IPS-18a (cell line): ENCODE results near the gene AQP10.
A peak's percentile ranks its signal among the peaks of the same experiment; 100 is the strongest.

Experiments
- H3K27ac ChIP-seq: one replicate; pipeline ENCODE4 v1.5.1; 2013; ENCODE audit warnings: low read length
- H3K27me3 ChIP-seq: one replicate; pipeline ENCODE4 v1.6.1; 2013; ENCODE audit warnings: mild to moderate bottlenecking, low read length; ENCODE audit not compliant: control insufficient read depth, insufficient read depth
- H3K36me3 ChIP-seq: one replicate; pipeline ENCODE4 v1.6.1; 2013; ENCODE audit warnings: low read depth, low read length; ENCODE audit not compliant: control insufficient read depth
- H3K4me1 ChIP-seq: one replicate; pipeline ENCODE4 v1.6.1; 2013; ENCODE audit warnings: low read depth, low read length; ENCODE audit not compliant: control insufficient read depth
- H3K4me3 ChIP-seq: one replicate; pipeline ENCODE4 v1.5.1; 2013; ENCODE audit warnings: low read length
- H3K9ac ChIP-seq: one replicate; pipeline ENCODE4 v1.6.1; 2013; ENCODE audit warnings: mild to moderate bottlenecking, low read length, moderate library complexity
- H3K9me3 ChIP-seq: one replicate; pipeline ENCODE4 v1.6.1; 2013; ENCODE audit warnings: low read depth, low read length; ENCODE audit not compliant: control insufficient read depth

The AQP10 gene

DNA sequence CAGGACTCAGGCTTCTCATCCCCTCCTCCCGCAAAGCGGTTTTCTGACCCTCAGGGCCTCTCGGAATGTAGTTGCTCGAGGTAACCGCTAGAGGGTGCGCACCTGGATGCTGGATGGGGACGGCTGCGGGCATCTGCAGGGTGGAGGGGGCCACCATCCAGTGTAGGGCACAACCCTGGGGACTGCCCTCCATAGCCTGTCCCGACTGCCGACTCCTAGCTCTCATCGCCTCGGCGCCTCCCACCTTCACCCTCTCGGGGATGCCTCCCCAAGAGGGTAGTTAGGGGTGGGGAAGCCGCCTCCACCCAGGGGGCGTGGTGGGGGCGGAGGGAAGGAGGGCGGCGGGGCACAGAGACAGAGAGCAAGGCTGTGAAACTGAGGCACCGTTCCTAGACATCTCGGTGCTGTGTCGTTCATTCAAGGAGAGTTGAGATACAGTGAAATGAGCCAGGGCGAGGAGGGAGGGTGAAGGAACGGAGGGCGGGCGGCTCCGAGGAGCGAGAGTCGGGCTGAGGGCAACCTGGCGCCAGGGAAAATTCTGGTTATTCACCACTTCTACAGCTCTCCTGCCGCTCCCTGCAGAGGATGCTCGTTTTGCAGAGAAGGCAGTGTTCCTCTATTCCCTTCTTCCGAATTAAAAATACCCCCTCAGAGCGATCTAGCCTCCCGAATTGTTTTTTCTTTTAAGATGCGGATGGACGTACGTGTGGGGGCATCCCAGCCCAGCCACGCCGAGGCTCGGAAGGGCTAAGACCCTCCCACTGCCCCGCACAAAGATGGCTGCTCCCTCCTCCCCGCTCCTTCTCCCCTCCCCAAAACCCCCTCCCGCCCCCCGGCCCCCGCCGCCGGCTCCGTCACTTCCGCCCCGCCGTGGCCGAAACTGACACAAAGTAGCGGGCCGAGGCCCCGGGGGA lies 4.0 kb downstream of the AQP10 start, which contains the start of gene ATP8B2:
TSS of gene ATP8B2 (plus strand) at position 857 of the 914 bp plus-strand sequence. CDS start 2,617 bp downstream, outside the sequence.
- Histone ChIP-seq H3K27me3 (no peaks in the 10 kb centered on the region), H3K9ac (peak within 1 kb of the TSS; percentile 44), H3K9me3 (no peaks in the 10 kb centered on the region), H3K4me1 (peaks cover 25% of the 10 kb centered on the region), H3K27ac (no peak within 1 kb of the TSS), H3K4me3 (peak within 1 kb of the TSS; percentile 87), H3K36me3 (no peaks in the 10 kb centered on the region)

DNA sequence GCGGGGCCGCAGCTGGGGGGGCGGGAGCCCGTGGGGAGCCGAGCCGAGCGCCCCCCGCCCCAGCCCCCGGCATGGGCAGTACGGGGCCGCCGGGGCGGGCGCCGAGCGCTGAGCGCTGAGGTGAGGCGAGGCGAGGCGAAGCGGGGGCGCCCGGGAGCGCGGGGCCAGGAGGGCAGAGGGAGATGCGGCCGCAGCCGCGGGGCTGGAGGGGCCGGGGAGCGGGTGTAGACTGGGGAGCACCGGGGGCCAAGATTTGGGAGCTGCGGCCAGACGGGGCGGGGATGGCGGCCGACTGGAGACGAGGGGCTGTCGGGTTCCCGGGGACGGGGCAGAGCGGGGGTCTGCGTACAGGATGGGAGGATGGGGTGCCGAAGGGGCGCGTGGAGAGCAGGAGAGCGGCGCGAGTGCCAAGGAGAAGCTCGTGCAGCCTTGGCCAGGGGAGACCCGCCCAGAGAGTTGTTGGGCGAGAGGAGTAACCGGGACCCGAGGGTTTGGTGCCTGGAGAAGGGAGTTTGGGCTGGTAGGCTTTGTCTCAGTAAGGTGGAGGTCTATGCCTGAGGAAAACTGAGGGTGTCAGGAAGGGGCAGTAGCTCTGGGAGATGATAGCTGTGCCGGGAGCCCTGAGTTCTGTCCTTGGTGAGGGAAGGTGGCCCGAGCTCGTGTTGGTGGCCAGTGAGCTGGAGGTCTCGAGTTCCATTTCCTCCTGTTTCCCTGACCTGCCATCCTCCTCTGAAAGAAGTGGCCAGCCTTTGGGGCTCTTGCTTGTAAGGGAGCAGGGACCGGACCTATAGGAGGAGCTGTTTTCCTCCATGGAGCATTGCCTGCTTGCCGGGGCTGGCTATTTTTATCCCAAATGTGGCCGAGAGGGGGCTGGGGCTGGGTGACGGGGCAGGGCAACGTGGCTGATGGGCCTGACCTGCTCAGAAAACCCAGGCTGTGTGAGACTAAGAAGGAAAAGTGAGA lies 5.0 kb downstream of the AQP10 start:
- no peak overlapping the region for H3K27ac ChIP-seq
- no peaks in the 10 kb centered on the region for H3K9me3 ChIP-seq
- H3K4me1 ChIP-seq, result peaks cover 26% of the 10 kb centered on the region
- peak overlapping the region; percentile 41 for H3K9ac ChIP-seq
- H3K27me3 ChIP-seq, result no peaks in the 10 kb centered on the region
- H3K36me3 ChIP-seq, result peaks cover 4% of the 10 kb centered on the region
- H3K4me3 ChIP-seq, result peak overlapping the region; percentile 87

DNA sequence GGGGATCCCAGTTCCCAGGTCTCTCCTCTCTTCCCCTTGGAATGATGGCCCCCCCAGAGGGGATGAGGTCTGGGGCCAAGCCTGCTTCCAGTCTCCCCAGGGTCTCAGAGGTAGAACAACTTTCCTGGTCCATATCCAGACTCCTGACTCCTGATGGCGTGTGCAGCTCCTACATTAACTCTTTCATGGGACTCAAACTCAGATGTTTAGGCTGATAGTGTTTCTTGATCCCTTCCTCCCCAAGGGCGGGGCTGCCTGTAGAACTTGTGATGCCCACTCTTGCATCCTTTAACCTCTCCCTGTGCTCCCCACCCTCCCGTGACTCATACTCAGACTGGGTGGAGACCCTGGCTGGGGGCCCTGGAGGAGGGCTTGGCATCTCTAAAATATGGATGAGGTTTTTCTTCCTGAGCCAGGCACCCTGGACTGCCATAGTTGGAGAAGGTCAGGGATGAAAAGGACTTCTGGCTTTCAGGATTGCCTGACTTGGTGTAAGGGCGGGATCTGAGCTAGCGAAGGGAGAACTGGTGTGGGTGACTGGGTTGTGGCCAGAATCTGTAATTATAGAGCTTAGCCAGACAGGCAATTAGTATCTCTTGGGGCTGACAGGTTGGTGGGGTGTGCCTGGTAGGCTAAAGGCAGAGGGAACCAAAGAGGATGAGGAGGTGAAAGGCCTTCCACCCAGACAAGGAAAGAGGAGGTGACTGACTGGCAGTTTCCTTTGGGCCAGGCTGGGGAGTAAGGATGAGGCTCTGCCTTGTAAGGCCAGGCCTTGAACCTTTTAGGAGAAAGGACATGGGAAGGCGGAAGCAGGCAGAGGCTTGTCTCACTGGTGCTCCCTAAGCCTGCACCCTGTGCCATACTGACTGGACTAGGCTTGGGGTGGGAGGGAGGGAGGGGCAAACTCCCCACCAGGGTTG lies 5.9 kb downstream of the AQP10 start:
- Histone ChIP-seq H3K4me1 (peaks cover 26% of the 10 kb centered on the region), H3K27me3 (no peaks in the 10 kb centered on the region), H3K4me3 (peak overlapping the region; percentile 87), H3K36me3 (peaks cover 13% of the 10 kb centered on the region), H3K9ac (peak overlapping the region; percentile 41), H3K27ac (no peak overlapping the region), H3K9me3 (no peaks in the 10 kb centered on the region)

DNA sequence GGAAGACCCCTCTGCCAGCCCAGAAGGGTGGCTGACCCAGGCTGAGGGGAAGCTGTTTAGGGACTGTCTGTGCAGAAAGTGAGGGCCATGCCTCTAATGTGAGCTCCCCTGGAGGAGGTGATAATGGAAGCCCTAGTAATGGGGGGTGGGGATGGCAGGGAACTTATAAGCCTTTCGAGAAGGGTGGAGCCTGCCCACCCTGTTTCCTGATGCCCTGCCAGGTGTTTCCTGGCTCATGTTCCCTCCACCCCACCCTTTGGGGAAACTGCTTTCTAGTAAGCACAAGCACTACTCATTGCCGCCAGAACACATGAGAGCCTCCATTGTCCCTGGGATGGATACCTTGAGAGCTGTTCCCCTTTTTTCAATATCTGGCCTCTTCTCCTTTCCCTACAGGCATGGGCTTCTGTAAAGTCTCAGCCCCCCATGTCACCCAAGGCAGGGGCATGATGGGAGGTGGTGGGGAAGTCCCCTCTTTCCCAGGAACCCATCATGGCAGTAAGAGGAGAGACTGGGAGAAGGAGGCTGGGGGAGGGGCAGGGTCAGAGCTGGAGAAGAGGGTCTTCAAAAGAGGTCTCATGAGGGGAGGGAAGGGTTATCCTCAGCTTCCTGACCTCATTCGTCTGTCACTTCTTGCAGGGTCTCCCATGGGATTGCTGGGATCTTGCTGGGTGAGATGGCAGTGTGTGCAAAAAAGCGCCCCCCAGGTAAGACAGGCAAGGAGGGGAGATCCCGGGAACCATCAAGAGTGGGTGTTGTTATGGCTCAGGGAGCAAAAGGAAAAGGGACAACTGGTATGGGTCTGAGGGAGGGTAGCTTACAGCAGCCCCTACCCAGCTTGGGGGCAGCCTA lies 6.8 kb downstream of the AQP10 start:
- Histone ChIP-seq H3K9me3 (no peaks in the 10 kb centered on the region), H3K4me3 (peak overlapping the region; percentile 54), H3K27ac (peak overlapping the region; percentile 13), H3K27me3 (no peaks in the 10 kb centered on the region), H3K9ac (peak overlapping the region; percentile 47), H3K36me3 (peaks cover 20% of the 10 kb centered on the region), H3K4me1 (peaks cover 26% of the 10 kb centered on the region)

DNA sequence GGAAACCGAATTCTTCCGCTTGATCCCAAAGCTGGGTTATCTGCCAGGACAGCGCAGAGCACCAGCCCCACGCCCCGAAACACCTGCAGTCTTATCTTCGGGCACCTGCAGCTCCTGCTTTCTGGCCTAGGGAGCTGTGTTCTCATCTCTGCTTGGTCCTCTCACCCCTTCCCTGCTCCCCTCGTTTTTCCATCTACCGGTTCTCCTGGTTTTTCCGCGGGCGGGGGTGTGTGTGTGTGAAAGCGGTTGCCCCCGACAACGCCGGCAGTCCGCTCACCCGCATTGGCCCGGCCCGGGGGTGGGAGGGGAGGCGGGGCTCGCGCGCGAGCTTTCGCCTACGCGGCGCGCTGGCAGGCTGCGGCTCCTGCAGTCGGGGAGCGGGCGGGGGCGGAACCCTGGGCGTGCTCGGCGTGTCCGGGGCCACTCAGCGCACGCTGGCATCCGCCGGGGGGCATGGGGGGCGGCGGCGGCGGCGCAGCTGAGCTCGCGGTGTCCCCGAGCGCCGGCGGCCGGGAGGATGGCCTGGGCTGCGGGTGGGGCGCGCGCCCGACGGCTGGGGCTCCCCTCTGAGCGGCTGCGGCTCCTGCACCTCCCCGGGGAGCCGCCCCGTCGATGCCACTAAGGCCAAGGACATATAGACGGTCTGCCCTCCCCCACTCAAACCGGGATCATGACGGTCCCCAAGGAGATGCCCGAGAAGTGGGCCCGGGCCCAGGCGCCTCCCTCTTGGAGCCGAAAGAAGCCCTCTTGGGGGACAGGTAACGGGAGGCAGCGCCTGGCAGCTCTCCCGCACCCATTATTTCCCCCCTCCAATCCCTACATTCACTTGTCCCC lies 7.6 kb downstream of the AQP10 start:
- peak overlapping the region; percentile 54 for H3K4me3 ChIP-seq
- no peaks in the 10 kb centered on the region for H3K9me3 ChIP-seq
- peaks cover 26% of the 10 kb centered on the region for H3K4me1 ChIP-seq
- H3K36me3 ChIP-seq, result peaks cover 21% of the 10 kb centered on the region
- H3K9ac ChIP-seq, result peak overlapping the region; percentile 47
- H3K27ac ChIP-seq, result peak overlapping the region; percentile 13
- H3K27me3 ChIP-seq, result no peaks in the 10 kb centered on the region

DNA sequence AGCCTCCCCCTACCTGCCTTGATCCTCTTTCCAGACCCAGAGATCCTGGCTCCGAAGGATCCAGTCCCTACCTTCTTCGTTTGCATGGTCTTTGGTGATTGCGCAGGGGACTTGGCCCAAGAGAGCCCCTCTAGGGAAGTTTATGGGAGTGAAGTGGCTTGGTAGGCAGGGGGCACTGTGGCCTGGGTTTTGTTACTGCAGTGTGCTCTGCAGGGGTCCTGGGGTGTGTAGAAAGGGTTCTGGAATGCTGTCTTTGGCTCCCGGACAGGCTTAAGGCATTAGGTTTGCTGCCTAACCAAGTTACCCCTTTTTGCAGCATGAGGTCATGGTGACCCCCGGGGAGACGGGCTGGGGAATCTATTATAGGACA lies 8.2 kb downstream of the AQP10 start:
- H3K27me3 ChIP-seq, result no peaks in the 10 kb centered on the region
- no peak overlapping the region for H3K27ac ChIP-seq
- H3K9me3 ChIP-seq, result no peaks in the 10 kb centered on the region
- peaks cover 26% of the 10 kb centered on the region for H3K36me3 ChIP-seq
- no peak overlapping the region for H3K9ac ChIP-seq
- H3K4me3 ChIP-seq, result peak overlapping the region; percentile 54
- peaks cover 26% of the 10 kb centered on the region for H3K4me1 ChIP-seq

DNA sequence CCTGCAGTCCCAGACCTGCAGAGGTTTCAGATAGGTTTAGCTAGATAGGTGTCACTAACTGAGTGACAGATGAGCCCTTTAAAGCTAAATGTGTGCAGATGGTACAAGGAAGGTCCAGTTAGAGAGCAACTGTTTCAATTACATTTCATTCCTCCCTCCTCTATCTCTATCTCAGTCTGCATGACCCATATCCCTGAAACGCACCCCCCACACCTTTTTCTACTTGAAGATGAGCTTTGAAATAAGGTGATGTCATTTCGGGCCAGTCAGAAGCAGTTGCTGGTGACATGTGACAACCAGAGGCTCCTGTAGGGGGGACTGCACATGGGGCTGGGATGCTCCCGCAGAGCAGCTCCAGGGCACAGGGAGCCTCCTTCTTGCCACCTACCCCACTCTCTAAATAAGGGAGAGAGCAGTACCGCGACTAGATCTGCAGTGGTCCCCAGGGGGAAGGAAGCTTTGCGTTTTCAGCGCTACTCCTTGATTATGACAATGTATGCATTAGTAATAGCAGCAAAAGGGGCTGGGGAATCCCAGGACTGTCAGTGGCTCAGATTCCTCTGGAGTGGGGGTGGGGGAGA lies 8.7 kb downstream of the AQP10 start:
- H3K4me3 ChIP-seq, result no peak overlapping the region
- no peak overlapping the region for H3K9ac ChIP-seq
- no peaks in the 10 kb centered on the region for H3K27me3 ChIP-seq
- H3K27ac ChIP-seq, result no peak overlapping the region
- peaks cover 26% of the 10 kb centered on the region for H3K4me1 ChIP-seq
- peaks cover 31% of the 10 kb centered on the region for H3K36me3 ChIP-seq
- H3K9me3 ChIP-seq, result no peaks in the 10 kb centered on the region

DNA sequence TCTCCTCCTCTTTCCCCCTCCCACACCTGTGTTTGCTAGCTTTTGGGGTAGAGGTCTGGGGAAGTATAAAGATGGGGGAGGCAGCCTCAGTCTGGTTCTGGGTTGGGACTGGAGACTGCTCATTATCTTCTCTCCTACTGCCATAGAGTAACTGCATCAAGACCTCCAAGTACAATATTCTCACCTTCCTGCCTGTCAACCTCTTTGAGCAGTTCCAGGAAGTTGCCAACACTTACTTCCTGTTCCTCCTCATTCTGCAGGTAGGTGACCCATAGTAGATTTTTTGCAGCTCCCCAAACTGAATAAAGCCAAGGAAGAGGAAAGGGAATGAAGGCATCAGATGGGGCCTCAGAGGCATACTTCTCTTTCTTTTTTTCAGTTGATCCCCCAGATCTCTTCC lies 9.8 kb downstream of the AQP10 start:
- peaks cover 31% of the 10 kb centered on the region for H3K36me3 ChIP-seq
- H3K27ac ChIP-seq, result no peak overlapping the region
- H3K4me3 ChIP-seq, result no peak overlapping the region
- H3K27me3 ChIP-seq, result no peaks in the 10 kb centered on the region
- H3K4me1 ChIP-seq, result peaks cover 26% of the 10 kb centered on the region
- H3K9ac ChIP-seq, result no peak overlapping the region
- no peaks in the 10 kb centered on the region for H3K9me3 ChIP-seq

DNA sequence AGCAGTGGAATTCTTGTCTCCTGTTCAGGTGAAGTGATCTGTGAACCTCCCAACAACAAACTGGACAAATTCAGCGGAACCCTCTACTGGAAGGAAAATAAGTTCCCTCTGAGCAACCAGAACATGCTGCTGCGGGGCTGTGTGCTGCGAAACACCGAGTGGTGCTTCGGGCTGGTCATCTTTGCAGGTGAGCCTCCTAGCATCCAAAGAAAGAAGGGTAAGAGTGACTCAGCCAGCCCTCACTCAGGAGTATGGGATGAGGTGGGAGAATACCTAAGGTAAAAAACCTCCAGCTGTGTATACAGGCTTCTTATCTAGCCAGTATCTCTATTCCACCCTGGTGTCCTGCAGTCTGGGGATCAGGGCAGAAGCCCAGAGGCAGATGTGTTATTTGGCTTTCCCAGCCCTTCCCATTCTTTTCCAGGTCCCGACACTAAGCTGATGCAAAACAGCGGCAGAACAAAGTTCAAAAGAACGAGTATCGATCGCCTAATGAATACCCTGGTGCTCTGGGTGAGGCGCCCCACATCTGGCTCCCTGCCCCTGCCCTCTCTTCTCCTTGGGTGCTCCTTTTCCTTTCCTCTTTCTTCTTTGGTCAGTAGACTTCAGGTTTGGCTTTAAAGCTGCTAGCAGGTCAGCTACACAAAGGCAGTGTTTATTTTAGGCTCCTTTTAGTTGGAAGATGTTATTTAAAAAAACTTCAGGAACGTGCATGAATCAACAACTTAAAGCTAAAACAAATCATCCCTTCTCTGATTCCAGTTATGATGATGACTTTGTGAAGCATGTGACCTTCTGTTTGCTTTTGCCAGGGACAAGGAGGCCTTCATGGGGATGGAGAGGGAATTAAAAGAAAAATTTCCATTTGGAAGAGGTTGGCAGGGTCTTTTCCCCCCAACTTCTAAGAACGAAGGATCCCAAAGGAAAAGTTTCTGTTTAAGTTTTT lies 13.5 kb downstream of the AQP10 start:
- Histone ChIP-seq H3K4me3 (no peak overlapping the region), H3K27me3 (no peaks in the 10 kb centered on the region), H3K4me1 (peaks cover 6% of the 10 kb centered on the region), H3K9ac (no peak overlapping the region), H3K9me3 (no peaks in the 10 kb centered on the region), H3K36me3 (peaks cover 48% of the 10 kb centered on the region), H3K27ac (no peak overlapping the region)
